ENCODE results near the gene LCMT1.

GRCh38 chr16:25161753-25162367 is 50.3 kb downstream of the LCMT1 start:
- no peak for TF ChIP-seq FOXP1 (CRISPR knock-in tag; IDR thresholded peaks at IDR 0.05; ENCODE audit: borderline replicate concordance)
- TF ChIP-seq ZNF138 (CRISPR knock-in tag; conservative IDR thresholded peaks at IDR 0.05), result no peak
- TF ChIP-seq, protein P1, sequence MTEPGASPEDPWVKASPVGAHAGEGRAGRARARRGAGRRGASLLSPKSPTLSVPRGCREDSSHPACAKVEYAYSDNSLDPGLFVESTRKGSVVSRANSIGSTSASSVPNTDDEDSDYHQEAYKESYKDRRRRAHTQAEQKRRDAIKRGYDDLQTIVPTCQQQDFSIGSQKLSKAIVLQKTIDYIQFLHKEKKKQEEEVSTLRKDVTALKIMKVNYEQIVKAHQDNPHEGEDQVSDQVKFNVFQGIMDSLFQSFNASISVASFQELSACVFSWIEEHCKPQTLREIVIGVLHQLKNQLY (CRISPR knock-in tag; IDR thresholded peaks at IDR 0.05), result no peak
- no peak for TF ChIP-seq ZNF232 (CRISPR knock-in tag; IDR thresholded peaks at IDR 0.05)
- no peak for TF ChIP-seq CTCF (IDR thresholded peaks at IDR 0.05)
- no peak for TF ChIP-seq ATF1 (CRISPR knock-in tag; IDR thresholded peaks at IDR 0.05)
- TF ChIP-seq, protein P2, sequence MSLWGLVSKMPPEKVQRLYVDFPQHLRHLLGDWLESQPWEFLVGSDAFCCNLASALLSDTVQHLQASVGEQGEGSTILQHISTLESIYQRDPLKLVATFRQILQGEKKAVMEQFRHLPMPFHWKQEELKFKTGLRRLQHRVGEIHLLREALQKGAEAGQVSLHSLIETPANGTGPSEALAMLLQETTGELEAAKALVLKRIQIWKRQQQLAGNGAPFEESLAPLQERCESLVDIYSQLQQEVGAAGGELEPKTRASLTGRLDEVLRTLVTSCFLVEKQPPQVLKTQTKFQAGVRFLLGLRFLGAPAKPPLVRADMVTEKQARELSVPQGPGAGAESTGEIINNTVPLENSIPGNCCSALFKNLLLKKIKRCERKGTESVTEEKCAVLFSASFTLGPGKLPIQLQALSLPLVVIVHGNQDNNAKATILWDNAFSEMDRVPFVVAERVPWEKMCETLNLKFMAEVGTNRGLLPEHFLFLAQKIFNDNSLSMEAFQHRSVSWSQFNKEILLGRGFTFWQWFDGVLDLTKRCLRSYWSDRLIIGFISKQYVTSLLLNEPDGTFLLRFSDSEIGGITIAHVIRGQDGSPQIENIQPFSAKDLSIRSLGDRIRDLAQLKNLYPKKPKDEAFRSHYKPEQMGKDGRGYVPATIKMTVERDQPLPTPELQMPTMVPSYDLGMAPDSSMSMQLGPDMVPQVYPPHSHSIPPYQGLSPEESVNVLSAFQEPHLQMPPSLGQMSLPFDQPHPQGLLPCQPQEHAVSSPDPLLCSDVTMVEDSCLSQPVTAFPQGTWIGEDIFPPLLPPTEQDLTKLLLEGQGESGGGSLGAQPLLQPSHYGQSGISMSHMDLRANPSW (CRISPR knock-in tag; conservative IDR thresholded peaks at IDR 0.05; ENCODE audit: low read depth), result no peak
- TF ChIP-seq, protein P3, sequence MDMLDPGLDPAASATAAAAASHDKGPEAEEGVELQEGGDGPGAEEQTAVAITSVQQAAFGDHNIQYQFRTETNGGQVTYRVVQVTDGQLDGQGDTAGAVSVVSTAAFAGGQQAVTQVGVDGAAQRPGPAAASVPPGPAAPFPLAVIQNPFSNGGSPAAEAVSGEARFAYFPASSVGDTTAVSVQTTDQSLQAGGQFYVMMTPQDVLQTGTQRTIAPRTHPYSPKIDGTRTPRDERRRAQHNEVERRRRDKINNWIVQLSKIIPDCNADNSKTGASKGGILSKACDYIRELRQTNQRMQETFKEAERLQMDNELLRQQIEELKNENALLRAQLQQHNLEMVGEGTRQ (CRISPR knock-in tag; IDR thresholded peaks at IDR 0.05), result no peak
- TF ChIP-seq, protein P4, sequence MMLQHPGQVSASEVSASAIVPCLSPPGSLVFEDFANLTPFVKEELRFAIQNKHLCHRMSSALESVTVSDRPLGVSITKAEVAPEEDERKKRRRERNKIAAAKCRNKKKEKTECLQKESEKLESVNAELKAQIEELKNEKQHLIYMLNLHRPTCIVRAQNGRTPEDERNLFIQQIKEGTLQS (CRISPR knock-in tag; conservative IDR thresholded peaks at IDR 0.05), result no peak
- TF ChIP-seq SMAD3 (CRISPR knock-in tag; IDR thresholded peaks at IDR 0.05; ENCODE audit: borderline replicate concordance), result no peak
- TF ChIP-seq ELF4 (CRISPR knock-in tag; IDR thresholded peaks at IDR 0.05; ENCODE audit: low read depth), result no peak
- TF ChIP-seq SMAD4 (CRISPR knock-in tag; IDR thresholded peaks at IDR 0.05), result no peak
